GM12864 (cell line): ENCODE data around the gene NHLRC2.

Experiments
- DNase-seq: peaks from one replicate; pipeline ENCODE4 v3.0.0-alpha.2; 2011; ENCODE audit warnings: low read depth
- H3K4me3 ChIP-seq: 2 replicates; pipeline ENCODE4 v1.5.1; 2011; ENCODE audit warnings: mild to moderate bottlenecking, low read depth, low read length, control low read depth
- TF ChIP-seq, protein P1 (sequence below): IDR thresholded peaks from 2 replicates; pipeline ENCODE4 v1.5.1; 2011; ENCODE audit warnings: low read depth, mild to moderate bottlenecking, moderate library complexity, low read length, control low read depth, inconsistent platforms; ENCODE audit errors: missing control alignments

The NHLRC2 gene

DNA sequence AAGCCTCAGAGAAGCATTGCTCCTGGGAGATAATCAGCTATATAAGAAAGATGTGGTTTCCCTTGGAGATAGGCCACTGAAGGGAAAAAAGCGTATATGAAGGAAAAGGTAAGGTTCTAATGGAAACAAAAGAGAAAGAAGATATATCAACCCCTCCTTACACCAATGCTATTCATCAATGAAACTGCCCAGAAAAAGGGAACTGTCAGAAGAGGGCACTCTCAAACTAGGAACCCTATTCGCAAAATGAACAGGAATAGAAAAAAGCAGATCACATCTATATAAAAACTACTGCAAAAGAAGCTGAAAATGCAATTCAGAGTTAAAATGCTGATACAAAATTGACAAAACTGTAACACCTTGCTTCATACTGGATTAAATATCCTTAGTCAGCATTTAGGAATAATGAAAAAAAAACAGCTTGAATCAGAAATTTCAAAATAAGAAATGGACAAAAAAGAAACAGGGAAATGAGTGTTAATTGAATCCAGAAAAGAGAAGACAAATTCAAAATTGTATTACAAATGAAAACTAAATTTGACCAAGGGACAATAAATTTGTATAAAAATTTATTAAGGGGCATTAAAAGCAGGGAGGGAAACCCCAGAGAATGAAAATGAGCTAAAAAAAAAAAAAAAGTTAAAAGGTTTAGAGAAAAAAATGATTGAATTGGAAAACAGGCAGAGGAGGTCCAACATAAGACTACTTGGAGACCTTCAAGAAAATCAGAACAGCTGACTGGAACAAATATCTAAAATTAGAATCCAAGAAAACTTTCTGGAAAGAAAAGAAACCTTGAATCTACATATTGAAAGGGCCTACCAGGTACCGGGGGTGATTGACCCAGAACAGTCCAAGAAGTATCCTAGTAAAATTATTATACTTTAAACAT, 17.9 kb downstream of the NHLRC2 start:
- DNase-seq = no peak
- H3K4me3 ChIP-seq = no peak overlapping the region
- TF ChIP-seq, protein P1, sequence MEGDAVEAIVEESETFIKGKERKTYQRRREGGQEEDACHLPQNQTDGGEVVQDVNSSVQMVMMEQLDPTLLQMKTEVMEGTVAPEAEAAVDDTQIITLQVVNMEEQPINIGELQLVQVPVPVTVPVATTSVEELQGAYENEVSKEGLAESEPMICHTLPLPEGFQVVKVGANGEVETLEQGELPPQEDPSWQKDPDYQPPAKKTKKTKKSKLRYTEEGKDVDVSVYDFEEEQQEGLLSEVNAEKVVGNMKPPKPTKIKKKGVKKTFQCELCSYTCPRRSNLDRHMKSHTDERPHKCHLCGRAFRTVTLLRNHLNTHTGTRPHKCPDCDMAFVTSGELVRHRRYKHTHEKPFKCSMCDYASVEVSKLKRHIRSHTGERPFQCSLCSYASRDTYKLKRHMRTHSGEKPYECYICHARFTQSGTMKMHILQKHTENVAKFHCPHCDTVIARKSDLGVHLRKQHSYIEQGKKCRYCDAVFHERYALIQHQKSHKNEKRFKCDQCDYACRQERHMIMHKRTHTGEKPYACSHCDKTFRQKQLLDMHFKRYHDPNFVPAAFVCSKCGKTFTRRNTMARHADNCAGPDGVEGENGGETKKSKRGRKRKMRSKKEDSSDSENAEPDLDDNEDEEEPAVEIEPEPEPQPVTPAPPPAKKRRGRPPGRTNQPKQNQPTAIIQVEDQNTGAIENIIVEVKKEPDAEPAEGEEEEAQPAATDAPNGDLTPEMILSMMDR = no peak

DNA sequence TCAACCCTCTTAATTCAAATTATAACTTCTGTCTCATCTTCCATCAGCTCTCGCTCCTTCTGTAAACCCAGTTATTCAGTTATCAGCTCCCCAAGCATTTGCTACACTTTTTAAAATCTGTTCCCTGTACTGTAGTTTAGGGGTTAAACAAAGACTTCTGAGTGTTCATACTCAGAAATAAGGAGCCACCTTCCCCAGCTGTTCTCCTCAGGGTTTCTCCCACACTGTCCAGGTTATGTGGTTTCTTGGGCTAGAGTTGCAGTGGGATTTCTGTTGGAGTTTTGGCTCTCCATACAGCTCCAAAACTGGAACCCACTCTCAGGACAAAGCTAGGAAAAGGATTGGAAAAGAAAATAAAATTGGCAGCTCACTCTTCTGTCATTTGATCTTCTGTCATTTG, 20.8 kb downstream of the NHLRC2 start:
- no peak for DNase-seq
- H3K4me3 ChIP-seq = no peak overlapping the region
- TF ChIP-seq, protein P1 = no peak

DNA sequence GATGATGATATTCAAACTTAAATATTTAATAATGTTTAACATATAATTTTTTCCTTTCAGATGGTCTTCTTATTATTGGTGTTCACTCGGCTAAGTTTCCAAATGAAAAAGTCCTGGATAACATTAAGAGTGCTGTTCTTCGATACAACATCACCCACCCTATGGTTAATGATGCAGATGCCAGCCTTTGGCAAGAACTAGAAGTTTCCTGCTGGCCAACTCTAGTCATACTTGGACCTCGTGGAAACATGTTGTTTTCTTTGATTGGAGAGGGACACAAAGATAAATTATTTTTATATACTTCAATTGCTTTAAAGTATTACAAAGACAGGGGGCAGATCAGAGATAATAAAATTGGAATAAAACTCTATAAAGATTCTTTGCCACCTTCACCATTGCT, 22.0 kb downstream of the NHLRC2 start:
- no peak for DNase-seq
- TF ChIP-seq, protein P1 = no peak
- no peak overlapping the region for H3K4me3 ChIP-seq

DNA sequence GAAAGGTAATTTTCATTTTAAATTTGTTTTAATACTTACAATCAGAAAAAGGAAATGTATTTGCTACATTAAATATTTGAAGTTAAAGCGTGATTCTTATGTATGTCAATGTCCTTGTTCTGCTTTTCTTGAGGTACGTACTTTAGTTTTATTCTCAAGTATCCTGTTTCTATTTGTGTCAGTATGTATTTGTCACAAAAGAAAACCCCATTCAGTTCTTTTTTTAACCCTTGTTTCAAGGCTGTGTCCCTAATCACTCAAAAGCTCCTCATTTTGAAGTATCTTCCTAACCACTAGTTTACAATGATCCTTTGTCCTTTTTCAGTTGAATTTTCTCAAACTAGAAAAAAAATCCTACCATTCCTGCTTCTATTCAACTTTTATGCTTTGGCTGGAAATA, 25.2 kb downstream of the NHLRC2 start:
- no peak for DNase-seq
- TF ChIP-seq, protein P1 = no peak
- no peak overlapping the region for H3K4me3 ChIP-seq

DNA sequence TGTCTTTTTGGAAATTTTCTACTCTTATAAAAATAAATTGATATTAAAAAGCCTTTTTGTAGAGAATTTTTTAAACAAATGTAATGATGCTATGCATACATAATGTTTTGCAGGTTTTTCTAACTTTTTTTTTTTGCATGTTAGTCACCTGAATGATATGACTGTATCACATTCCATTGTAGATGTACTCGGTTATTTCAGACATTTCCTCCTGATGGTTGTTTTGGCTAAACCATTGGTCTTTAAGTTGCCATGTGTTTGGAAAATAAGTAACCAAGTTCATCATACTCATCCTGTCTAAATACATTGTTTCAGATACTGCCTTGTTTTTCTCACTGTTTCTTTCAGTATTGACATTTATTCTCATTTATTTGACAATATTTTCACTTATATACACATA, 25.8 kb downstream of the NHLRC2 start:
- TF ChIP-seq, protein P1 = no peak

DNA sequence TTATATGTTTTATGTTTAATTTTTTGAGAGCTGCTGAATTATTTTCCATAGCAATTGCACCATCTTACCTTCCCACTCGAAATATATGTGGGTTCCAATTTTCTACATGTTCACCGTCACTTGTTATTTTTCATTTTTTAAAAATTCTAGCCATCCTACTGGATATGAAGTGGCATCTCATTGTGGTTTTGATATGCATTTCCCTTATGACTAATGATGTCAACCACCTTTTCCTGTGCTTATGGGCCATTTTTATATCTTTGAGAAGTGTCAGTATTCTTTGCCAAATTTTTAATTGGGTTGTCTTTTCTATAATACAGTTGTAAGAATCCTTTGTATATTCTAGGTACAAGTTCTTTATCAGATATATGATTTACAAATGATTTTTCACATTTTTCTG, 27.8 kb downstream of the NHLRC2 start:
- DNase-seq = no peak
- TF ChIP-seq, protein P1 = no peak
- no peak overlapping the region for H3K4me3 ChIP-seq

More for the DNA sequence above, 25.8 kb downstream of the NHLRC2 start:
- H3K4me3 ChIP-seq = no peak overlapping the region
- DNase-seq = no peak

DNA sequence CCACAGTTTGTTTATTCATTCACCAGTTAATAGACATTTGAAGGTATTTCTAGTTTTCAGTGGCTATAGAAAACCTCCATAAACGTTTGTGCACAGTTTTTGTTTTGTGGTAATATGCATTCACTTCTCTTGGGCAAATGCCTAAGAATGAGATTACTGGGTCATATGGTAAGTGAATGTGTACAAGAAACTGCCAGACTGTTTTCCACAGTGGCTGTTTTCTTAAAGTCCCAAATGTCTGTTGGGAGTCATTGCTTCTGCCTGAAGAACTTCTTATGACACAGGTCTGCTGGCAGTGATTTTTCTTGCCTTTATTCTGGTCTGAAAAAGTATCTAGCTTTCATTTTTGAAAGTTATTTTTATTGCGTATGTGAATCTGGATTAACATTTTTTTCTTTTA, 35.5 kb downstream of the NHLRC2 start:
- TF ChIP-seq, protein P1 = no peak
- DNase-seq = no peak
- H3K4me3 ChIP-seq = no peak overlapping the region
